ENCODE measurements around the gene ZNF322.
A peak's percentile ranks its signal among the peaks of the same experiment; 100 is the strongest.
"Not testable (repeated sequence)": the region's sequence is repeated elsewhere in the genome, so short reads cannot be mapped to it uniquely, and the experiment has no call there.

Gene ZNF322

GRCh38 chr6:26659042-26659999, at the start of gene ZNF322:
Gene ZNF322, minus strand, starts transcription at chr6:26659746. Its CDS starts 21,193 bp downstream, at chr6:26638553.
- DNase-seq (ENCODE audit: low read depth) = peak; percentile 94

- DNase-seq (ENCODE audit: low read depth) = not testable (repeated sequence)
Measured at GRCh38 chr6:26705780-26706179, 46.2 kb upstream of the ZNF322 start.

GRCh38 chr6:26705352-26705751, 45.8 kb upstream of the ZNF322 start:
- DNase-seq (ENCODE audit: low read depth) = not testable (repeated sequence)

GRCh38 chr6:26701023-26701747, 41.6 kb upstream of the ZNF322 start:
- not testable (repeated sequence) for DNase-seq (ENCODE audit: low read depth)

GRCh38 chr6:26697496-26697895, 38.0 kb upstream of the ZNF322 start:
- DNase-seq (ENCODE audit: low read depth) = not testable (repeated sequence)

GRCh38 chr6:26689324-26689947, 29.9 kb upstream of the ZNF322 start:
- not testable (repeated sequence) for DNase-seq (ENCODE audit: low read depth)

- DNase-seq (ENCODE audit: low read depth) = not testable (repeated sequence)
Measured at GRCh38 chr6:26682435-26683042, 23.0 kb upstream of the ZNF322 start.

- DNase-seq (ENCODE audit: low read depth) = not testable (repeated sequence)
Measured at GRCh38 chr6:26673287-26673686, 13.7 kb upstream of the ZNF322 start.

- not testable (repeated sequence) for DNase-seq (ENCODE audit: low read depth)
Measured at GRCh38 chr6:26670558-26670957, 11.0 kb upstream of the ZNF322 start.

- not testable (repeated sequence) for DNase-seq (ENCODE audit: low read depth)
Measured at GRCh38 chr6:26670003-26670402, 10.5 kb upstream of the ZNF322 start.

- DNase-seq (ENCODE audit: low read depth) = peak; percentile 57
Measured at GRCh38 chr6:26660000-26660361, 435 bp upstream of the ZNF322 start.

GRCh38 chr6:26657256-26657655, 2.3 kb downstream of the ZNF322 start:
- DNase-seq (ENCODE audit: low read depth) = no peak

GRCh38 chr6:26653007-26653406, 6.5 kb downstream of the ZNF322 start:
- no peak for DNase-seq (ENCODE audit: low read depth)

GRCh38 chr6:26651133-26651781, 8.3 kb downstream of the ZNF322 start:
- DNase-seq (ENCODE audit: low read depth) = no peak

GRCh38 chr6:26646074-26646473, 13.5 kb downstream of the ZNF322 start:
- DNase-seq (ENCODE audit: low read depth) = no peak

- DNase-seq (ENCODE audit: low read depth) = no peak
Measured at GRCh38 chr6:26640806-26641205, 18.7 kb downstream of the ZNF322 start.

GRCh38 chr6:26629359-26629758, 30.2 kb downstream of the ZNF322 start:
- DNase-seq (ENCODE audit: low read depth) = no peak

- no peak for DNase-seq (ENCODE audit: low read depth)
Measured at GRCh38 chr6:26627843-26628242, 31.7 kb downstream of the ZNF322 start.

GRCh38 chr6:26624557-26624956, 35.0 kb downstream of the ZNF322 start:
- DNase-seq (ENCODE audit: low read depth) = no peak

- no peak for DNase-seq (ENCODE audit: low read depth)
Measured at GRCh38 chr6:26623339-26623859, 36.1 kb downstream of the ZNF322 start.
